PC-9 (cell line): ENCODE results near the gene PGAM5. TPM values are rescaled to one million over a fixed set of nuclear protein-coding genes. Genes with fewer than 3 reads are reported as not detected.
"Not testable (repeated sequence)": the region's sequence is repeated elsewhere in the genome, so short reads cannot be mapped to it uniquely, and the experiment has no call there.

Experiments
- BruUV-seq: library from RNA; stranded (reverse); fragments of 400-500 nt; replicated peaks from 2 replicates; lab custom pipeline; 2021; lab: Mats Ljungman, UMichigan
- CTCF ChIA-PET: fragments of 300-600 bp; sonication (Branson Sonifier 250); formaldehyde crosslinking; loops from one replicate; lab custom pipeline; 2022; ENCODE audit warnings: antibody characterized with exemption; lab: Charles Lee
- POLR2A ChIA-PET: fragments of 300-600 bp; sonication (Branson Sonifier 250); formaldehyde crosslinking; loops from one replicate; lab custom pipeline; 2022; ENCODE audit warnings: antibody characterized with exemption; ENCODE audit not compliant: unreplicated experiment; lab: Charles Lee
- DNase-seq, 2 experiments: peaks; one replicate each; pipeline versions ENCODE4 v3.0.0 to v3.0.0-alpha.2; 2015 to 2022; ENCODE audit warnings: mixed read lengths in 1 of 2
- H2AFZ ChIP-seq: fragments of 200-600 bp; sonication (generic); 2 replicates; pipeline ENCODE4 v1.8.1; 2017; ENCODE audit warnings: antibody characterized with exemption
- H3F3A ChIP-seq: fragments of 200-600 bp; sonication (generic); 2 replicates; pipeline ENCODE4 v1.8.1; 2017; ENCODE audit warnings: antibody characterized with exemption, mild to moderate bottlenecking, low read depth; ENCODE audit not compliant: insufficient read depth
- H3K27ac ChIP-seq: fragments of 200-600 bp; sonication (generic); 2 replicates; pipeline ENCODE4 v1.6.1; 2016; ENCODE audit warnings: mixed run types
- H3K27me3 ChIP-seq: fragments of 200-600 bp; sonication (generic); 2 replicates; pipeline ENCODE4 v1.6.1; 2016; ENCODE audit warnings: low read depth, mixed run types; ENCODE audit not compliant: insufficient read depth
- H3K36me3 ChIP-seq: fragments of 200-600 bp; sonication (generic); 2 replicates; pipeline ENCODE4 v1.6.1; 2016; ENCODE audit warnings: low read depth, mixed run types
- H3K4me1 ChIP-seq: fragments of 200-600 bp; sonication (generic); replicated peaks from 2 replicates; pipeline ENCODE4 v1.6.1; 2016; ENCODE audit warnings: mixed run types; ENCODE audit not compliant: insufficient read depth
- H3K4me2 ChIP-seq: fragments of 200-600 bp; sonication (generic); 2 replicates; pipeline ENCODE4 v1.6.1; 2017; ENCODE audit warnings: mixed run types
- H3K4me3 ChIP-seq: fragments of 200-600 bp; sonication (generic); 2 replicates; pipeline ENCODE4 v1.6.1; 2016; ENCODE audit warnings: mixed run types
- H3K79me2 ChIP-seq: fragments of 200-600 bp; sonication (generic); 2 replicates; pipeline ENCODE4 v1.6.1; 2017; ENCODE audit warnings: low read depth, mixed run types
- H3K9me2 ChIP-seq: fragments of 200-600 bp; sonication (generic); 2 replicates; pipeline ENCODE4 v1.8.1; 2017; ENCODE audit warnings: mild to moderate bottlenecking; ENCODE audit not compliant: insufficient read depth
- H3K9me3 ChIP-seq: fragments of 200-600 bp; sonication (generic); 2 replicates; pipeline ENCODE4 v1.8.1; 2016; ENCODE audit warnings: low read depth; ENCODE audit not compliant: insufficient read depth
- H4K20me1 ChIP-seq: fragments of 200-600 bp; sonication (generic); 2 replicates; pipeline ENCODE4 v1.8.1; 2017; ENCODE audit not compliant: insufficient read depth
- EZH2 ChIP-seq: fragments of 200-600 bp; sonication (generic); IDR thresholded peaks from 2 replicates; pipeline ENCODE4 v1.8.0; 2017; ENCODE audit warnings: antibody characterized with exemption, low read depth
- intact Hi-C: fragments of 100-400 bp; cut with micrococcal nuclease; formaldehyde crosslinking; loops from one replicate; pipeline ENCODE4 v1.10.0; 2022; ENCODE audit not compliant: unreplicated experiment
- total RNA-seq: library from RNA; stranded (reverse); gene quantifications from 2 replicates; pipeline ENCODE4 v1.2.3, GENCODE V29; 2021
- TF ChIP-seq, protein P1 (sequence below): fragments of 200-600 bp; sonication (generic); conservative IDR thresholded peaks from 2 replicates; pipeline ENCODE4 v1.6.1; 2017; ENCODE audit warnings: mixed run types, antibody characterized with exemption, mild to moderate bottlenecking, moderate library complexity

Gene PGAM5
- total RNA-seq, 1 experiment from 2014 or later = 59.0 TPM

DNA sequence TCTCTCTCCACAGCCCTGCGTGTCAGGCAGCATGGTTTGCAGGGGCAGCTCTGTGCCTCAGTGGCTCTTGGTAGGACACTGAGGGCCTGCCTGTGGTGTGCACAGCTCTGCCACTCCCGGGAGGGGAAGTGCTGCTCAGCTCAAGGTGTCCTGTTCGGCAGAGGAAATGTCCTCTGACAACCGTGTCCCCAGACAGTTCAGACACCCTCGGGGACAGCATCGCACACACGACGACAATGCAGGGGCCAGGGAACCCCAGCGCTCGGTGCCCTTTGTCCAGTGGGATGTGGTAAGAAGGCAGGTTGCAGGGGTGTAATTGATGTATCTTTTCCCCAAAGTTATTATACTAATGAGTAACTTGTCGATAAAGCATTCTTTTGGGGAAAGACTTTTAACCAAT, 36.8 kb downstream of the PGAM5 start:
- no TSS peak for BruUV-seq
- no peak for DNase-seq
- H3K36me3 ChIP-seq = peaks cover 57% of the 10 kb centered on the region
- H3K9me2 ChIP-seq = no peaks in the 10 kb centered on the region
- no peak overlapping the region for H3K27ac ChIP-seq
- TF ChIP-seq, protein P1, sequence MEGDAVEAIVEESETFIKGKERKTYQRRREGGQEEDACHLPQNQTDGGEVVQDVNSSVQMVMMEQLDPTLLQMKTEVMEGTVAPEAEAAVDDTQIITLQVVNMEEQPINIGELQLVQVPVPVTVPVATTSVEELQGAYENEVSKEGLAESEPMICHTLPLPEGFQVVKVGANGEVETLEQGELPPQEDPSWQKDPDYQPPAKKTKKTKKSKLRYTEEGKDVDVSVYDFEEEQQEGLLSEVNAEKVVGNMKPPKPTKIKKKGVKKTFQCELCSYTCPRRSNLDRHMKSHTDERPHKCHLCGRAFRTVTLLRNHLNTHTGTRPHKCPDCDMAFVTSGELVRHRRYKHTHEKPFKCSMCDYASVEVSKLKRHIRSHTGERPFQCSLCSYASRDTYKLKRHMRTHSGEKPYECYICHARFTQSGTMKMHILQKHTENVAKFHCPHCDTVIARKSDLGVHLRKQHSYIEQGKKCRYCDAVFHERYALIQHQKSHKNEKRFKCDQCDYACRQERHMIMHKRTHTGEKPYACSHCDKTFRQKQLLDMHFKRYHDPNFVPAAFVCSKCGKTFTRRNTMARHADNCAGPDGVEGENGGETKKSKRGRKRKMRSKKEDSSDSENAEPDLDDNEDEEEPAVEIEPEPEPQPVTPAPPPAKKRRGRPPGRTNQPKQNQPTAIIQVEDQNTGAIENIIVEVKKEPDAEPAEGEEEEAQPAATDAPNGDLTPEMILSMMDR = no peak
- no peak for TF ChIP-seq EZH2
- no peaks in the 10 kb centered on the region for H3K9me3 ChIP-seq
- peaks cover 64% of the 10 kb centered on the region for H4K20me1 ChIP-seq
- H3K4me2 ChIP-seq = no peak overlapping the region
- POLR2A ChIA-PET = no interaction called here
- intact Hi-C loops = no loop called here
- no peaks in the 10 kb centered on the region for H3K27me3 ChIP-seq
- H3F3A ChIP-seq = peaks cover 10% of the 10 kb centered on the region; the same call in 1 of the 2 replicates
- H3K79me2 ChIP-seq = peaks cover 59% of the 10 kb centered on the region
- CTCF ChIA-PET = no interaction called here
- no peak overlapping the region for H3K4me3 ChIP-seq
- H2AFZ ChIP-seq = no peak overlapping the region
- H3K4me1 ChIP-seq = no peaks in the 10 kb centered on the region

DNA sequence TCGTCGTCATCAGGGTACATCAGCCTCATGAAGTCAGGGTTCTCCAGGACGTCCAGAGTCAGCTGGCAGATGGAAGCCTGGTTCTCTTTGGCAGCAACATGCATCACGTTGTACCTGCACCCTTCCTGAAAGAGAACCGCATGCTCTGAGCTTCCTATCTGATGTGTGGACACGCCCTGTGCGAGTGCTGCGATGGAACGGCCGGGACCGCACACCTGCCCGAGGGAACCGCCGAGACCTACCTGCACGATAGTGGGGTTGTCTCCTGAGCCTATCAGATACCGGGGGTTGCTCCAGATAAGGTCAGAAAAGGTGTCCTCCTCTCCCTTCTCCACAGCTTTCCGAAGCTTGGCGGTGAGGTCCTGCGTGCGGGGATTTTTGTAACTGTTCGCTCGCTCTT, 37.3 kb downstream of the PGAM5 start:
- H3K9me2 ChIP-seq = no peaks in the 10 kb centered on the region
- ChIA-PET POLR2A (no interaction called here), CTCF (no interaction called here)
- TF ChIP-seq EZH2 = no peak
- TF ChIP-seq, protein P1 = no peak
- intact Hi-C loops = no loop called here
- no peaks in the 10 kb centered on the region for H3K9me3 ChIP-seq
- peaks cover 60% of the 10 kb centered on the region for H3K79me2 ChIP-seq
- no peak overlapping the region for H3K27ac ChIP-seq
- H3K4me2 ChIP-seq = no peak overlapping the region
- H3K4me1 ChIP-seq = no peaks in the 10 kb centered on the region
- H3F3A ChIP-seq = peaks cover 12% of the 10 kb centered on the region
- no peaks in the 10 kb centered on the region for H3K27me3 ChIP-seq
- peaks cover 66% of the 10 kb centered on the region for H4K20me1 ChIP-seq
- peaks cover 57% of the 10 kb centered on the region for H3K36me3 ChIP-seq
- H3K4me3 ChIP-seq = no peak overlapping the region
- no peak overlapping the region for H2AFZ ChIP-seq
- DNase-seq = no peak
- no TSS peak for BruUV-seq

GRCh38 chr12:132748319-132748718, 37.7 kb downstream of the PGAM5 start:
- no TSS peak for BruUV-seq
- POLR2A ChIA-PET = no interaction called here
- no peak for DNase-seq
- Histone ChIP-seq H3K27ac (no peak overlapping the region), H3K4me1 (no peaks in the 10 kb centered on the region), H3F3A (peaks cover 12% of the 10 kb centered on the region), H3K36me3 (peaks cover 58% of the 10 kb centered on the region), H4K20me1 (peaks cover 66% of the 10 kb centered on the region), H3K4me3 (no peak overlapping the region), H3K79me2 (peaks cover 60% of the 10 kb centered on the region), H3K9me2 (no peaks in the 10 kb centered on the region), H3K27me3 (no peaks in the 10 kb centered on the region), H2AFZ (no peak overlapping the region), H3K9me3 (no peaks in the 10 kb centered on the region), H3K4me2 (no peak overlapping the region)
- intact Hi-C loops = no loop called here
- TF ChIP-seq, protein P1 = no peak
- no peak for TF ChIP-seq EZH2
- CTCF ChIA-PET = no interaction called here

- Histone ChIP-seq H3F3A (peaks cover 16% of the 10 kb centered on the region), H3K36me3 (peaks cover 48% of the 10 kb centered on the region), H4K20me1 (peaks cover 88% of the 10 kb centered on the region), H3K79me2 (peaks cover 76% of the 10 kb centered on the region)
- H3K4me2 ChIP-seq, H3K27me3 ChIP-seq, BruUV-seq, H3K4me3 ChIP-seq, CTCF ChIA-PET, H3K27ac ChIP-seq, H3K4me1 ChIP-seq, intact Hi-C loops, DNase-seq, H3K9me3 ChIP-seq, POLR2A ChIA-PET, H3K9me2 ChIP-seq, H2AFZ ChIP-seq: not testable (repeated sequence)
These were observed 43.0 kb downstream of the PGAM5 start for GRCh38 chr12:132753670-132754069.
